Adrenal gland (tissue), 12 donors: ENCODE measurements around the gene AHI1. TPM values are rescaled to one million over a fixed set of nuclear protein-coding genes. Genes with fewer than 3 reads are reported as not detected.

Experiments
- DNase-seq, 7 donors: peaks; one replicate each; pipeline ENCODE4 v3.0.0-alpha.2; 2019 to 2020
- H3K27ac ChIP-seq, 5 donors: fragments of 200-600 bp; sonication (generic) in 4 of 5; 1 replicate in 3 of 5; 2 replicates in 2 of 5; pipeline versions ENCODE4 v1.5.1 to v1.8.0; 2016 to 2020; ENCODE audit warnings: mild to moderate bottlenecking in 1 of 5
- H3K27me3 ChIP-seq: fragments of 200-600 bp; 2 replicates; pipeline ENCODE4 v1.8.0; 2021
- H3K36me3 ChIP-seq, 2 donors: fragments of 200-600 bp; replicated peaks in 1 of 2; 1 replicate in 1 of 2; 2 replicates in 1 of 2; pipeline versions ENCODE4 v1.5.1 to v1.8.0; 2018 to 2022
- H3K4me1 ChIP-seq, 2 donors: fragments of 200-600 bp; replicated peaks in 1 of 2; 1 replicate in 1 of 2; 2 replicates in 1 of 2; pipeline versions ENCODE4 v1.5.1 to v1.8.0; 2018 to 2021
- H3K4me3 ChIP-seq, 4 donors: fragments of 200-600 bp; sonication (generic) in 3 of 4; one replicate each; pipeline ENCODE4 v1.5.1; 2016 to 2018
- H3K9me3 ChIP-seq, 3 donors: fragments of 200-600 bp; sonication (generic) in 1 of 3; replicated peaks in 1 of 3; 1 replicate in 2 of 3; 2 replicates in 1 of 3; pipeline versions ENCODE4 v1.5.1 to v1.8.0; 2016 to 2021
- POLR2A ChIP-seq, 2 donors: fragments of 450-650 bp; IDR thresholded peaks; one replicate each; pipeline ENCODE4 v1.6.1; 2017; ENCODE audit warnings: antibody characterized with exemption in 2 of 2, mild to moderate bottlenecking in 2 of 2, moderate library complexity in 1 of 2
- WGBS, 4 donors: extraction: QIAGEN DNeasy Blood & Tissue Kit in 2 of 4; methylation state at CpG; one replicate each; pipeline versions ENCODE4 v1.1.5 to v1.1.7; 2013 to 2017; 5-methylcytosine and 5-hydroxymethylcytosine counted together
- intact Hi-C, 2 donors: fragments of 100-400 bp; cut with DNase I; formaldehyde crosslinking; loops; one replicate each; pipeline versions ENCODE4 v1.14.1 to v1.15.0; 2022 to 2023
- polyA plus RNA-seq, 3 donors: library from polyadenylated mRNA; stranded (reverse); fragments of 200-250 nt in 2 of 3; fragments of 350-450 nt in 1 of 3; fragmentation: Illumina TruSeq in 1 of 3; extraction: RNeasy Lipid Tissue Mini Kit (QIAGEN cat#74804) in 1 of 3; gene quantifications; one replicate each; pipeline ENCODE4 v1.2.3, GENCODE V29; 2013 to 2014
- total RNA-seq, 9 donors: library from RNA; depleted of rRNA in 4 of 9; stranded (reverse); fragments of >200 nt in 4 of 9; fragments of 120-200 nt in 1 of 9; fragmentation: NEBNext Ultra II Directional in 1 of 9; extraction: Animal tissue kit (Norgen Biotek cat#: 25700) in 1 of 9; gene quantifications; one replicate each; pipeline versions ENCODE4 v1.1.0 to v1.2.4, GENCODE V29; 2013 to 2023
- TF ChIP-seq, protein P1 (sequence below), 6 experiments: fragments of 450-650 bp in 4 of 6; fragments of 200-600 bp in 2 of 6; sonication (generic) in 1 of 6; IDR thresholded peaks; 1 replicate in 5 of 6; 2 replicates in 1 of 6; pipeline versions ENCODE4 v1.5.1 to v1.8.0; 2016 to 2021; ENCODE audit warnings: antibody characterized with exemption in 6 of 6, mild to moderate bottlenecking in 2 of 6, moderate library complexity in 1 of 6
- donor health status: healthy with polysubstance abuse.
- donor health status: Bipolar disorder and iron deficiency.
- donor health status: DM: yes; HTN: yes; CAD: no.
- donor health status: DM: no; HTN: no; CAD: no.
- donor health status: DM: no; HTN: no; CAD: no.
- donor health status: DM: yes; HTN: yes; CAD: no.

AHI1 gene
- total and polyA plus RNA-seq, 12 donors: 9.2 to 68.7 (median 35.4) TPM

DNA sequence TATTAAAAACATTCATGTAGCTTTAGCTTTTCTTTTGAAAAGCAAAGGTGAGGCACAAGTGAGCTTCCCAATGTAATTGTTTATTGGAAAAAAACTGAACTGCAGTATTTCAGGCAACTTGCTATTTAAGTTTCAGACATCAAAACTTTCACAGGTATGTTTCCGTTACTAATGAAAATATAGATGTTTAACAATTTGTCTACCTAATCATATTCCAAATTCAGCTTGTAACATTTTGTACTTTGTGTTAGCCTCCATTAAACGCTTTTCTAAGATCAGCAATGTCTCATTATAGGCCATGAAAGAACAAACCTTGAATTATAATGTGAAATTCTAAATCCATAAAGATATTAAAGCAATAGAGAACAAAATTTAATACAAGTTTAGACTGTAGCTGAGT lies 69.5 kb downstream of the AHI1 start:
- no peak for TF ChIP-seq POLR2A (IDR thresholded peaks at IDR 0.05)
- TF ChIP-seq, protein P1, sequence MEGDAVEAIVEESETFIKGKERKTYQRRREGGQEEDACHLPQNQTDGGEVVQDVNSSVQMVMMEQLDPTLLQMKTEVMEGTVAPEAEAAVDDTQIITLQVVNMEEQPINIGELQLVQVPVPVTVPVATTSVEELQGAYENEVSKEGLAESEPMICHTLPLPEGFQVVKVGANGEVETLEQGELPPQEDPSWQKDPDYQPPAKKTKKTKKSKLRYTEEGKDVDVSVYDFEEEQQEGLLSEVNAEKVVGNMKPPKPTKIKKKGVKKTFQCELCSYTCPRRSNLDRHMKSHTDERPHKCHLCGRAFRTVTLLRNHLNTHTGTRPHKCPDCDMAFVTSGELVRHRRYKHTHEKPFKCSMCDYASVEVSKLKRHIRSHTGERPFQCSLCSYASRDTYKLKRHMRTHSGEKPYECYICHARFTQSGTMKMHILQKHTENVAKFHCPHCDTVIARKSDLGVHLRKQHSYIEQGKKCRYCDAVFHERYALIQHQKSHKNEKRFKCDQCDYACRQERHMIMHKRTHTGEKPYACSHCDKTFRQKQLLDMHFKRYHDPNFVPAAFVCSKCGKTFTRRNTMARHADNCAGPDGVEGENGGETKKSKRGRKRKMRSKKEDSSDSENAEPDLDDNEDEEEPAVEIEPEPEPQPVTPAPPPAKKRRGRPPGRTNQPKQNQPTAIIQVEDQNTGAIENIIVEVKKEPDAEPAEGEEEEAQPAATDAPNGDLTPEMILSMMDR (IDR thresholded peaks at IDR 0.05): no peak
- Histone ChIP-seq H3K4me3 (no peak overlapping the region), H3K27me3 (no peaks in the 10 kb centered on the region), H3K27ac (no peak overlapping the region), H3K4me1 (no peaks in the 10 kb centered on the region), H3K36me3 (no peaks in the 10 kb centered on the region), H3K9me3 (no peaks in the 10 kb centered on the region)
- DNase-seq: no peak
- 90 to 98% (median 94%) methylated on average over 2 of the region's 2 CpGs for WGBS, 4 donors
- intact Hi-C loops: loop anchor here in 1 of 2 donors (10.0 kb wide), 1 partner anchor 283 kb away; no protein-coding TSS in a partner anchor

DNA sequence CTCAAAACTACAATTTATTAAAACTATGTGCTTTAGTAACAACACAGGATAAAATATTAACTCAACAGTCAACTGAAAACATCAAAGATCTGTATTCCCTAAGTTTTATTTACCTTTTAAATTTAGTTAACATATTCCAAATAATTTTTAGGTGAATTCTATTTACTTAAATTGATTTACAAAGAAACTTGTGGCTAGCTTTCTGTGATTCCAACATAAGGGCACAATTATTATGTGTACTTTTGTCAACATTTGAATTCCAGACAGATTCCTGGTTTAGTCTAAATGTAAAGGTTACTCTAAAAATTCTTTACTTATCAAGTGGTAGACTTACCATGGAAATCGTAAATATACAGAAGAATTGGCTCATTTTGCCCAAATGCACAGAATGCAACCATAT lies 70.7 kb downstream of the AHI1 start:
- no peaks in the 10 kb centered on the region for H3K9me3 ChIP-seq
- WGBS, 4 donors: 87 to 100% (median 97%) methylated on average over 1 of the region's 1 CpG
- TF ChIP-seq POLR2A (IDR thresholded peaks at IDR 0.05): no peak
- TF ChIP-seq, protein P1 (IDR thresholded peaks at IDR 0.05): no peak
- H3K27ac ChIP-seq: no peak overlapping the region
- intact Hi-C loops: loop anchor here in 1 of 2 donors (10.0 kb wide), 1 partner anchor 282 kb away; no protein-coding TSS in a partner anchor
- DNase-seq: no peak
- no peak overlapping the region for H3K4me3 ChIP-seq
- no peaks in the 10 kb centered on the region for H3K36me3 ChIP-seq
- no peaks in the 10 kb centered on the region for H3K27me3 ChIP-seq
- H3K4me1 ChIP-seq: no peaks in the 10 kb centered on the region

DNA sequence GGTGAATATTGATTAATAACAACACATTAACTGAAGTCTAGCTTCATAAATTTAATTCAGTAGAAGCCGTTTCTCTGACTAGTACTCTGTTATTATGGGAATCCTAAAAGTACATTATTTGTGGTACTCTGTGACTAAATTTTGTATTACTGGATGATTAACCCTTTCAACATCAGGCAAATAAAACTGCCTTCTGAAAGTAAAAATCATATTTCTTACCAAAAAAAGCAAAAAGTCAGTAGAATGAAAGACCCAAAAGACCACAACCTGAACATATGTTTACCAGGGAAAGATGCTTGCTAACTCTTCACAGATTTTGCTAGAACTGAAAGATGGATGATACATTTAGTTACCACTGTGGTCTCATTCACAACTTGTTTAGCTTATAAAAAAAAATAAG lies 73.2 kb downstream of the AHI1 start:
- intact Hi-C loops: loop anchor here in 1 of 2 donors (10.0 kb wide), 1 partner anchor 280 kb away; no protein-coding TSS in a partner anchor
- Histone ChIP-seq H3K4me3 (no peak overlapping the region), H3K27me3 (no peaks in the 10 kb centered on the region), H3K4me1 (no peaks in the 10 kb centered on the region), H3K9me3 (no peaks in the 10 kb centered on the region), H3K27ac (no peak overlapping the region), H3K36me3 (no peaks in the 10 kb centered on the region)
- no peak for TF ChIP-seq POLR2A (IDR thresholded peaks at IDR 0.05)
- TF ChIP-seq, protein P1 (IDR thresholded peaks at IDR 0.05): no peak
- WGBS, 4 donors: 86 to 100% (median 90%) methylated on average over 1 of the region's 1 CpG
- no peak for DNase-seq

DNA sequence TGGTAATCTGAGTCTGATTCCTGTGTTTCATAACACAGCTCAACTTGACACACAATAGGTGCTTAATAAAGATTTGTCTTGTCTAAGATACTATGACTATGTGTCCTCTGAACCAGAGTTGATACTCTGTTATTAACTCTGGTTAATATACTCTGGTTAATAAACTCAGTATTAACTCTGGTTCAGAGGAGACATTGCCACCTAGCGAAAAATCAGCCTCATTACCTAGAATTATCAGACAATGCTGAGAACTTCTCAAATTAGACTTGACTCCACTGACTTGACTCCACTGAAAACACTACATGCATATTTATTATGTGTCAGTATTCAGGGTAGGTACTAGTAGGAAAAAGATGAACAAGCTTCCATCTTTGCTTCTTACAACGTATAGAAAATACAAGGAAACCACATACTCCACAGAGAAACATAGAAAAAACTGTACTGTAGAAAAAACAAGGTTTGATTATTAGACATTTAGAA lies 73.9 kb downstream of the AHI1 start:
- no peaks in the 10 kb centered on the region for H3K9me3 ChIP-seq

More for the DNA sequence above, 73.9 kb downstream of the AHI1 start:
- TF ChIP-seq, protein P1 (IDR thresholded peaks at IDR 0.05): peak; percentile 42 to 77 (median 70)
- TF ChIP-seq POLR2A (IDR thresholded peaks at IDR 0.05): no peak
- H3K36me3 ChIP-seq: no peaks in the 10 kb centered on the region
- intact Hi-C loops: loop anchor here in 1 of 2 donors (10.0 kb wide), 1 partner anchor 279 kb away; no protein-coding TSS in a partner anchor
- no peaks in the 10 kb centered on the region for H3K27me3 ChIP-seq
- WGBS, 4 donors: 5 to 14% (median 8%) methylated on average over 2 of the region's 2 CpGs
- no peak overlapping the region for H3K27ac ChIP-seq
- H3K4me1 ChIP-seq: no peaks in the 10 kb centered on the region
- H3K4me3 ChIP-seq: no peak overlapping the region
- peak in 3 of 7 donors; percentile 11 to 22 (median 19) for DNase-seq
